GM23248 (cell line): ENCODE measurements around the gene PLEKHA1. TPM values are rescaled to one million over a fixed set of nuclear protein-coding genes. Genes with fewer than 3 reads are reported as not detected.

Experiments used
- DNase-seq: peaks from one replicate; pipeline ENCODE4 v3.0.0-alpha.2; 2015
- H2AFZ ChIP-seq: fragments of 200-600 bp; sonication (generic); 2 replicates; pipeline ENCODE4 v1.6.1; 2016; ENCODE audit warnings: antibody characterized with exemption
- H3F3A ChIP-seq: fragments of 200-600 bp; sonication (generic); 2 replicates; pipeline ENCODE4 v1.6.1; 2016; ENCODE audit warnings: mild to moderate bottlenecking, antibody characterized with exemption, mixed run types; ENCODE audit not compliant: insufficient read depth
- H3K27ac ChIP-seq: fragments of 200-600 bp; sonication (generic); 2 replicates; pipeline ENCODE4 v1.5.1; 2016; ENCODE audit warnings: mild to moderate bottlenecking
- H3K27me3 ChIP-seq: fragments of 200-600 bp; sonication (generic); replicated peaks from 2 replicates; pipeline ENCODE4 v1.6.1; 2016; ENCODE audit warnings: mild to moderate bottlenecking; ENCODE audit not compliant: insufficient read depth
- H3K36me3 ChIP-seq: fragments of 200-600 bp; sonication (generic); 2 replicates; pipeline ENCODE4 v1.6.1; 2016; ENCODE audit warnings: low read depth, mild to moderate bottlenecking
- H3K4me1 ChIP-seq: fragments of 200-600 bp; sonication (generic); 2 replicates; pipeline ENCODE4 v1.6.1; 2016; ENCODE audit warnings: mild to moderate bottlenecking; ENCODE audit not compliant: insufficient read depth
- H3K4me2 ChIP-seq: fragments of 200-600 bp; sonication (generic); one replicate; pipeline ENCODE4 v1.6.1; 2016; ENCODE audit warnings: mild to moderate bottlenecking; ENCODE audit not compliant: unreplicated experiment
- H3K4me3 ChIP-seq: fragments of 200-600 bp; sonication (generic); 2 replicates; pipeline ENCODE4 v1.5.1; 2016; ENCODE audit warnings: mild to moderate bottlenecking
- H3K79me2 ChIP-seq: fragments of 200-600 bp; sonication (generic); 2 replicates; pipeline ENCODE4 v1.6.1; 2016; ENCODE audit warnings: mild to moderate bottlenecking; ENCODE audit not compliant: insufficient read depth
- H3K9ac ChIP-seq: fragments of 200-600 bp; sonication (generic); 2 replicates; pipeline ENCODE4 v1.6.1; 2016; ENCODE audit warnings: mild to moderate bottlenecking
- H3K9me2 ChIP-seq: fragments of 200-600 bp; sonication (generic); 2 replicates; pipeline ENCODE4 v1.6.1; 2016; ENCODE audit warnings: mixed run types, mild to moderate bottlenecking, moderate library complexity; ENCODE audit not compliant: insufficient read depth
- H3K9me3 ChIP-seq: fragments of 200-600 bp; sonication (generic); one replicate; pipeline ENCODE4 v1.6.1; 2017; ENCODE audit warnings: low read depth
- H4K20me1 ChIP-seq: fragments of 200-600 bp; sonication (generic); 2 replicates; pipeline ENCODE4 v1.6.0; 2016; ENCODE audit not compliant: insufficient read depth
- EZH2 ChIP-seq: fragments of 200-600 bp; sonication (generic); IDR thresholded peaks from 2 replicates; pipeline ENCODE4 v1.6.1; 2018; ENCODE audit warnings: antibody characterized with exemption, mild to moderate bottlenecking; ENCODE audit not compliant: insufficient read depth, poor library complexity, severe bottlenecking
- EZH2phosphoT487 ChIP-seq: fragments of 200-600 bp; sonication (generic); IDR thresholded peaks from 2 replicates; pipeline ENCODE4 v1.6.1; 2018; ENCODE audit warnings: antibody characterized with exemption, moderate library complexity, mild to moderate bottlenecking, low read depth; ENCODE audit not compliant: insufficient read depth
- WGBS, 2 experiments: methylation state at CpG; one replicate each; pipeline ENCODE4 v1.1.6; 2015 to 2017; ENCODE audit warnings: low lambda C conversion rate in 2 of 2, low coverage in 1 of 2; ENCODE audit errors: missing lambda C conversion rate in 2 of 2; 5-methylcytosine and 5-hydroxymethylcytosine counted together
- in situ Hi-C: fragments of 300-500 bp; cut with MboI; formaldehyde crosslinking; loops from 2 replicates; pipeline ENCODE4 v1.15.0; 2020
- polyA plus RNA-seq: library from polyadenylated mRNA; unstranded; fragments of >200 nt; fragmentation: Nextera tagmentation; extraction: Ambion mirVana; gene quantifications from 2 replicates; pipeline ENCODE4 v1.2.1, GENCODE V29; 2016
- total RNA-seq: library from RNA; depleted of rRNA; stranded (reverse); fragments of >200 nt; shearing (Covaris generic); gene quantifications from 2 replicates; pipeline ENCODE4 v1.2.3, GENCODE V29; 2014

The PLEKHA1 gene
- total and polyA plus RNA-seq, 2 experiments from 2014 or later = 28.7 to 41.0 TPM

GRCh38 chr10:122435212-122435827 lies 60.8 kb downstream of the PLEKHA1 start:
- no peaks in the 10 kb centered on the region for H3K27me3 ChIP-seq
- no peaks in the 10 kb centered on the region for H3K9me3 ChIP-seq
- no peaks in the 10 kb centered on the region for H3F3A ChIP-seq
- H3K79me2 ChIP-seq = no peaks in the 10 kb centered on the region
- H4K20me1 ChIP-seq = no peaks in the 10 kb centered on the region
- peak; percentile 72 for DNase-seq
- no peaks in the 10 kb centered on the region for H3K9me2 ChIP-seq
- TF ChIP-seq EZH2phosphoT487 = no peak
- no peak for TF ChIP-seq EZH2
- H3K36me3 ChIP-seq = peaks cover 2% of the 10 kb centered on the region; the same call in 1 of the 2 replicates
- in situ Hi-C loops = loop anchor here (10.0 kb wide), 2 partner anchors 91 to 141 kb away; no protein-coding TSS in a partner anchor
- no peak overlapping the region for H2AFZ ChIP-seq
- H3K4me2 ChIP-seq = no peak overlapping the region
- 31 to 37% methylated on average over 3 of the region's 3 CpGs for WGBS, 2 experiments
- H3K27ac ChIP-seq = no peak overlapping the region
- no peaks in the 10 kb centered on the region for H3K4me1 ChIP-seq
- H3K4me3 ChIP-seq = no peak overlapping the region
- H3K9ac ChIP-seq = no peak overlapping the region

GRCh38 chr10:122441961-122442360 lies 67.5 kb downstream of the PLEKHA1 start:
- H3K4me3 ChIP-seq = no peak overlapping the region
- H3K4me2 ChIP-seq = peak overlapping the region; percentile 5
- H3K27ac ChIP-seq = peak overlapping the region; percentile 4; the same call in 1 of the 2 replicates
- H3K79me2 ChIP-seq = no peaks in the 10 kb centered on the region
- DNase-seq = peak; percentile 79
- no peaks in the 10 kb centered on the region for H3K27me3 ChIP-seq
- H3K9me3 ChIP-seq = no peaks in the 10 kb centered on the region
- no peak for TF ChIP-seq EZH2phosphoT487
- no peak for TF ChIP-seq EZH2
- H3K9ac ChIP-seq = peak overlapping the region; percentile 1; the same call in 1 of the 2 replicates
- in situ Hi-C loops = loop anchor here (10.0 kb wide), 1 partner anchor 123 kb away; the partner anchor contains the start of gene DMBT1
- peak overlapping the region; percentile 31; the same call in 1 of the 2 replicates for H2AFZ ChIP-seq
- H3K36me3 ChIP-seq = no peaks in the 10 kb centered on the region
- H4K20me1 ChIP-seq = no peaks in the 10 kb centered on the region
- no peaks in the 10 kb centered on the region; the same call in 1 of the 2 replicates for H3F3A ChIP-seq
- peaks cover 8% of the 10 kb centered on the region for H3K4me1 ChIP-seq
- no peaks in the 10 kb centered on the region for H3K9me2 ChIP-seq
- 53 to 57% methylated on average over 7 of the region's 7 CpGs for WGBS, 2 experiments

DNA sequence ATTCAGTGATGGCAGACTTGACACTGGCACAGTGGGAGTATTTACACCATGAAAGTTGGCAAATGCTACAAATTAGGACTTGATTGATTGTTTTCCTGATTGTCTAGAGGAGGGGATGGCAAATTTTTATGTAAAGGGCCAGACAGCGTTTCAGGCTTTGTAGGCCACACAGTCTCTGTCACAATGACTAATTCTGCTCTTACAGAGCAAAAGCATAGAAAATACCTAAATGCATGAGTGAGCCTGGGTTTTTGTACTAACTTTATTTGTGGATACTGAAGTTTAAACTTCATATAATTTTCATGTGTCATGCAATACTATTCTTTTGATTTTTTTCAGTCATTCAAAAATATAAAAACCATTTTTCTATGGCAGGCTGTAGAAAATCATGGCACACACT lies 71.0 kb downstream of the PLEKHA1 start:
- Histone ChIP-seq H4K20me1 (no peaks in the 10 kb centered on the region), H3K79me2 (no peaks in the 10 kb centered on the region), H3K36me3 (no peaks in the 10 kb centered on the region), H3K4me1 (peaks cover 8% of the 10 kb centered on the region), H3K9me3 (no peaks in the 10 kb centered on the region), H3K27ac (no peak overlapping the region), H3F3A (no peaks in the 10 kb centered on the region; the same call in 1 of the 2 replicates), H3K9me2 (no peaks in the 10 kb centered on the region), H2AFZ (no peak overlapping the region), H3K4me2 (no peak overlapping the region), H3K27me3 (no peaks in the 10 kb centered on the region), H3K4me3 (no peak overlapping the region), H3K9ac (no peak overlapping the region)
- peak; percentile 30 for DNase-seq
- in situ Hi-C loops = loop anchor here (10.0 kb wide), 1 partner anchor 119 kb away; the partner anchor contains the start of gene DMBT1
- TF ChIP-seq EZH2phosphoT487 (no peak), EZH2 (no peak)
- WGBS, 2 experiments = 81 to 100% methylated on average over 1 of the region's 1 CpG

- DNase-seq = no peak
- H3K4me2 ChIP-seq = no peak overlapping the region
- in situ Hi-C loops = loop anchor here (10.0 kb wide), 1 partner anchor 119 kb away; the partner anchor contains the start of gene DMBT1
- no peak overlapping the region for H3K9ac ChIP-seq
- no peak overlapping the region for H3K4me3 ChIP-seq
- no peaks in the 10 kb centered on the region for H4K20me1 ChIP-seq
- TF ChIP-seq EZH2phosphoT487 (no peak), EZH2 (no peak)
- H3K27me3 ChIP-seq = no peaks in the 10 kb centered on the region
- H3K9me2 ChIP-seq = no peaks in the 10 kb centered on the region
- H3F3A ChIP-seq = no peaks in the 10 kb centered on the region; the same call in 1 of the 2 replicates
- H3K4me1 ChIP-seq = peaks cover 8% of the 10 kb centered on the region
- no peak overlapping the region for H3K27ac ChIP-seq
- H3K79me2 ChIP-seq = no peaks in the 10 kb centered on the region
- no peak overlapping the region for H2AFZ ChIP-seq
- H3K36me3 ChIP-seq = no peaks in the 10 kb centered on the region
- no peaks in the 10 kb centered on the region for H3K9me3 ChIP-seq
Observed at GRCh38 chr10:122445904-122446303, 71.4 kb downstream of the PLEKHA1 start.
